ENCODE measurements around the gene LRIG2. TPM values are rescaled to one million over a fixed set of nuclear protein-coding genes. Genes with fewer than 3 reads are reported as not detected.

The LRIG2 gene
- total and polyA plus RNA-seq, 2 of the 13 experiments (the other 11 are each of a cell fraction or from before 2014, with no cell fraction given) = 8.1 to 12.2 TPM

GRCh38 chr1:113146242-113147072 is 73.5 kb downstream of the LRIG2 start (continued):
- TF ChIP-seq PATZ1 (CRISPR knock-in tag; IDR thresholded peaks at IDR 0.05) (0 out of 2 replicates have a peak, but pooled peaks have one; percentile 29), MXD1 (CRISPR knock-in tag; IDR thresholded peaks at IDR 0.05) (no peak), ZBTB38 (CRISPR knock-in tag; IDR thresholded peaks at IDR 0.05) (no peak; the same call in 1 of the 2 replicates), PAX8 (CRISPR knock-in tag; IDR thresholded peaks at IDR 0.05; ENCODE audit: borderline replicate concordance) (no peak), KLF13 (CRISPR knock-in tag; IDR thresholded peaks at IDR 0.05) (no peak), ZNF749 (CRISPR knock-in tag; IDR thresholded peaks at IDR 0.05; ENCODE audit: borderline replicate concordance) (no peak), ZNF629 (CRISPR knock-in tag; conservative IDR thresholded peaks at IDR 0.05) (peak; percentile 20; the same call in 1 of the 2 replicates), ZNF30 (CRISPR knock-in tag; IDR thresholded peaks at IDR 0.05) (no peak), MTF2 (CRISPR knock-in tag; IDR thresholded peaks at IDR 0.05; ENCODE audit: borderline replicate concordance) (no peak), JUN (CRISPR knock-in tag; IDR thresholded peaks at IDR 0.05) (no peak), ZNF614 (CRISPR knock-in tag; IDR thresholded peaks at IDR 0.05; ENCODE audit: borderline replicate concordance) (peak; percentile 15), PHF21A (CRISPR knock-in tag; IDR thresholded peaks at IDR 0.05) (peak; percentile 68), NRL (CRISPR knock-in tag; IDR thresholded peaks at IDR 0.05; ENCODE audit: borderline replicate concordance) (no peak), ZNF816 (CRISPR knock-in tag; IDR thresholded peaks at IDR 0.05; ENCODE audit: borderline replicate concordance) (no peak), ZNF891 (CRISPR knock-in tag; IDR thresholded peaks at IDR 0.05) (0 out of 2 replicates have a peak, but pooled peaks have one; percentile 30), MXI1 (IDR thresholded peaks at IDR 0.05; ENCODE audit: borderline replicate concordance, low read depth, low read length) (0 out of 3 replicates have a peak, but pooled peaks have one; percentile 10), HOMEZ (CRISPR knock-in tag; IDR thresholded peaks at IDR 0.05; ENCODE audit: low read depth) (peak; percentile 18; the same call in 1 of the 2 replicates), ZNF724P (CRISPR knock-in tag; IDR thresholded peaks at IDR 0.05; ENCODE audit: borderline replicate concordance) (no peak), EEA1 (CRISPR knock-in tag; IDR thresholded peaks at IDR 0.05; ENCODE audit: borderline replicate concordance) (no peak), ATM (IDR thresholded peaks at IDR 0.05; ENCODE audit: borderline replicate concordance) (no peak), IKZF1 (IDR thresholded peaks at IDR 0.05) (no peak), ZNF709 (CRISPR knock-in tag; IDR thresholded peaks at IDR 0.05) (no peak), ZNF839 (CRISPR knock-in tag; IDR thresholded peaks at IDR 0.05; ENCODE audit: borderline replicate concordance) (no peak), PCBP1 (IDR thresholded peaks at IDR 0.05; ENCODE audit: borderline replicate concordance, low read depth, low read length) (no peak), ZNF512 (CRISPR knock-in tag; IDR thresholded peaks at IDR 0.05) (no peak)

Data from HepG2 (cell line).